ENCODE results near the gene DOK6.

Gene DOK6

DNA sequence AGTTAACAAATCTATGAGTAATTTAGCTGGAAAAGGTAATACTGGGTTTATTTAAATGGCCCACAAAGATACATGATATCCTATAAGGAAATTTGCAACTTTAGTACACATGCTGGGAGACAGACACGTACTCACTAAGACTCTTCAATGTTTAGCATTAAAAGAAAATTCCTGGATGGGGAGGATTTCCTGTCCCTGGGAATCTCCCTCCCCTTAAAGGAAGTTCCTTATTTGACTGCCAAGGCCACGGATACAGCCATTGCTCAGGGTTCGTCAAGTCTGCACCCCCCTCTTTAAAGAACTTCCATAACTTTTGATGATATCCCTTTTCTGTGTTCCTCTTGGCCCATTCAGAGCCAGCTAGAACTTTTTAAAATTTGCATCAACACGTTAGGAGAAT lies 279.4 kb downstream of the DOK6 start:
- DNase-seq = no peak

- no peak for DNase-seq
These were observed 282.5 kb downstream of the DOK6 start for GRCh38 chr18:69683176-69683575.

DNA sequence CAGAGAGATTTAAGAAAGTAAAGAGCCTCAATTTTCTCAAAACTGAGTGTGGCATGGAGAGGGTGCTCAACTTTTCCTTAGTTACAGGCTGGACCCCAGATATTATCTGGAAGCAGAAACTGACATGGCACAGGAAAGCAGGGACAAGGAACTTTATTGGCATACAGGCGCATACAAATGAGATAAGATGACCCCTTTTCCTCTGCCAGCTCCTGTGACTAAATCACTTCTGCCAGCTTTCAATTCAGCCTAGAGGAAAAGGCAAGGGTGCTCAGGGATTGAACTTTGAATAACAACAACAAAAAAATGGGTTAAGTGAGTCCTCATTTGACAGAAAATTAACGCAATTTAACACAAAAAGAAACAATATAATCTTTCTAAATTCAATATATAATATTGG lies 284.1 kb downstream of the DOK6 start:
- no peak for DNase-seq

- no peak for DNase-seq
These were observed 286.2 kb downstream of the DOK6 start for GRCh38 chr18:69686861-69687260.

DNA sequence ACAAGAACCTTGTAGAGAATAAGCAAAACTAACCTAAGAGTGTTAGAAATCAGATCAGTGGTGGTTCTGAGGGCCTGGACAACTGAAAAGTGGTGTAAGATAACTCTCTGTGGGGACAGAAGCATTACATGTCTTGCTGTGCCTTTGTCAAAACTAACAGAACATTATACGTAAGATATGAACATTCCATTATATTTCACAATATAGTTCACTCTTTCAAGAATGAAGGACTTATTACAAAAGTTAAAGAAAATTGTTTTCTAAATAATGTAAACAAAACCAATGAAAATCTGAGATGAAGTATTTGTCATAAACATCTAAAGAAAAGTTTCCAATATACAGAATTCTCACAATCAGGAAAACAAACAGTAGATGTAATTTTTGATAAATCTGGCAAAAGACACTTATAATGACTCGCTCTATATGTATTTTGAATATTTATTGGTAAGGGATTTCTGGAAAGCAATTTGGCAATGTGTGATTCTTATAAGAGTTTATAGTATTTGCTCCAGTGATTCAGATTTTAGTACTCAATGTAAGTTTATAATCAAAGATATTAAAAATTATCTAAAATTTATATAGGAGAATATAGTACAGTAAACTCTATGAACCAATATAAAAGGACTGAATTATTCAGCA lies 288.6 kb downstream of the DOK6 start:
- no peak for DNase-seq

DNA sequence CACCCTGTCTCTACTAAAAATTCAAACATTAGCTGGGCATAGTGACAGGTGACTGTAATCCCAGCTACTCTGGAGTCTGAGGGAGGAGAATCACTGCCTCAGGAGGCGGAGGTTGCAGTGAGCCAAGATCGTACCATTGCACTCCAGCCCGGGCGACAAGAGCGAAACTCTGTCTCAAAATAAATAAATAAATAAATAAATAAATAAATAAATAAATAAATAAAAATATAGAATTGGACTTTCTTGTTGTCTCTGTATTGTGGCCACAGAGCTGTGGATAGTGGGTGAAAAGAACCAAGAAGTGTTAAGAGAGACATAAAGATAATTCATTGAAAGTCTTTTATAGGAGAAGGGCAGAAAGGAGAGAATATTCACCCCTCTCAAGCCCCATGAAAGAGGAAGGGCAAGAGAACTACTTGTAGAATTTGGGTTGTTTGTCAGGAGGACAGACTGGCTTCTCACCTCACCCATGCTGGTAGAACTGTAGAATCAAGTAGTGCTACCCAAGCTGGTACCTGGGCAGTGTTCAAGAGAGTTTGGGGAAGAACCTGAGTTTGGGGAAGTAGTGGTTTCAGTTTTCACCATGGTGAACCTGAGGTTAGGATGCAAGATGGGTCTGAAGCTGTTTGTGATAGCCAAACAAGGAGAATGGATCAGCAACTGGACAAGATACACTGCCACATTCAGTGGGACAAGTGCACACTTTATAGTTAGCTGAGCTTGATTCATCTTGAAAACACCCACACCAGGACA lies 290.5 kb downstream of the DOK6 start:
- DNase-seq = no peak

DNA sequence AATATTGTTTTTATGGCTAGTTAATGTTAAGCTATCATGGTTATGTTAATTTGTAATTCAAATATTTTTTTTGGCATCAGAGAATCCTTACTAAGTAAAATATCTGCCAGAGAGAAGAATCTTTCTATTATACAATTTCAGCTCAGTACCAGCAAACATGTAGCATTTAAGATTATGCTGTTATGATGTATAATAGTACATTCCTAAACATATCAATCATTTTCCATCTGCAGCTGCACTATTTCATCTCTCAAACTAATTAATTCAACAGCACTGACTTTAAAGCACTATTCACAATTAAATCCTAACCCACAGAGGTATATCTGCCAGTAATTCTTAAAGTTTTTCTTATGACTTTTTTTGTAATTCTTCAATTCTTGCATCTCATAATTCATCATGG lies 296.4 kb downstream of the DOK6 start:
- no peak for DNase-seq

GRCh38 chr18:69697689-69698088 lies 297.0 kb downstream of the DOK6 start:
- no peak for DNase-seq

GRCh38 chr18:69701305-69701704 lies 300.6 kb downstream of the DOK6 start:
- DNase-seq = no peak

DNA sequence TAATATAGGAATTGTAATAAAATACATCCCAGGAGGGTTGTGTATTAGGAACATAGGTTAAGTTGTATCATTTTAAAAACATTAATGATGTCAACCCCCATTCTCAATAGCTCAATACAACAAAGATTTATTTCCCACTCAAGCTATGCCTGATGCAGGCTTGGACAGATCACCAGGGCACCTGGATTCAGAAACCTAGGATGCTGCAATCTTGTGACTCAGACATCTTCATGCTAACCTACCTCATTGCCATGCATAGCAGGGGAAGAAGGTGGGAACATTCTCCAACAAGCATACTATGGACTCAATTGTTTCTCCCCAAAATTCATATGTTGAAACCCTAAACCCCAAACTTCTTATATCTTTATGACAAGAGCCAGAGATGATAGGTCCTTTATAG lies 302.8 kb downstream of the DOK6 start:
- no peak for DNase-seq

DNA sequence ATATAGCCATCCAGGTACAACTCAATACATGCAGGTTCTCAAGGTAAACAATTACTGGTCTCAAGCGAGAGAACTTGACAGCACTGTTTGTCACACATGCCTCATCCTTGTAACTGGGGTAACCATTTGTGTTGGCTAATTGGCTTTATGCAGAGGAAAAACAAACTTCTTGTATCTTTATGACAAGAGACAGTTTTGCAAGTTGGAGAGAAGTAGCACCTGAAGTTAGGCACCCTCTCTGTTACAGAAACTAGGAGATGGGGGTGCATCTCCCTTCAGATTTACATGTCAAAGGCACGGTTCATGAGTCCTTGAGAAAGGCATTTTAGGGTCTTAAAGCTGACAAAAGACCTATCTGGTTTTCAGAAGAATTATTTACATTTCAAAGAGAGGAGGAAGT lies 305.3 kb downstream of the DOK6 start:
- no peak for DNase-seq

DNA sequence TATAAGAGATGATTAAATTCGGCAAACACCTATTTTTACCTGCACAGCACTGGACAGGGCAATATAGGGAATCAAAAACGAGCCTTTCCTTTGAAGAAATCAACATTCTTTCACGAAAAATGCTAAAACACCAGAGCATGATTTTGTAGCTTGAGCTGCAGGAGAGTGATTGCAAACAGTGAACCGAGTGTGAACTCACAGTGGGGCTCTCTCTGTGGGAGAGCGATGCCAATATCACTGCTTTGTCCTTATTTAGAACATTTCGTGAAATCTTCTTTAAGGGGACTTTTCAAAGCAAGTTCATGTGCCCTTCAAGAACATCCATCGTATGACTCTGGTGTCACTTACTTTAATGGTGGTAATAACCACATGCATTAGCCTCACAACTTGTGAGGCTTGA lies 308.2 kb downstream of the DOK6 start:
- DNase-seq = no peak

GRCh38 chr18:69715191-69715795 lies 314.6 kb downstream of the DOK6 start:
- no peak for DNase-seq

- DNase-seq = no peak
These were observed 316.9 kb downstream of the DOK6 start for GRCh38 chr18:69717586-69717985.

GRCh38 chr18:69718912-69719547 lies 318.3 kb downstream of the DOK6 start:
- DNase-seq = no peak

GRCh38 chr18:69720422-69720821 lies 319.7 kb downstream of the DOK6 start:
- no peak for DNase-seq

DNA sequence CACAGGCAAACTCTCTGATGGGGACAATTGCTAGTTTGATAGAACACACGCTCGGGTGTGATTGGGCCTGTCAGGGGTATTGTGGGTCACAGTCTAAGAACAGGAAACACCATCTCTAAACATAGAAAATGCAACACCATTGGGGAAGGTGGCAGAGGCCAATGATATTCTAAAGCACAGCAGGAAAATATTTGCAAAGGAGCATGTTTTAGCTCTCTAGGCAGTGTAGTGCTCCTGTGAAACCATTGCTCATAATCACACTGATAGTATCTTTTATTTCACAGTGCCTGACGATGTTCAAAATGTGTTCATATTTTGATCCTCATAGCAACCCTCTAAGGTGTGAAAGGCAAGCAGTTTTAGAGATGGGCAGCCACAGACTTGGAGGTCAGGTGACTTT lies 322.7 kb downstream of the DOK6 start:
- no peak for DNase-seq

DNA sequence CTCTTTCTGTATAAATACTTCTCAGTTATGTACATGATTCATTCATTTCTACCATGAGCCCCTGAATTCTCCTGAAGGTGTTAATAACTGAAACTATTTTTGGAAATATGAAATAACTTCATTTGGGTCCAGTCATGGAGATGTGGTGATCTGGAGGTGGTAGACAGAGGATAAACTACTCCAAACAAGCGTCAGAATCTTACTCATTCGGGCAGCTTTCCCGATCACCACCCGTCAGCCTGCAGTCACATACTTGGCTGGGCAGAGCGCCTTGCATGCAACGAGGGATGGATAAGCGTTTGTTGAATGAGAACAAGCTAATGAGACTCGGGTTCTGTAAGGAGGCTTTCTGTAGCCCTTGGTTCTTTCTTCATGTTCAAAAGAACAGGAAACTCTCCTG lies 324.3 kb downstream of the DOK6 start:
- peak in 11 of 56 donors; percentile 1 to 56 (median 11) for DNase-seq

GRCh38 chr18:69725855-69726508 lies 325.3 kb downstream of the DOK6 start:
- no peak for DNase-seq

- DNase-seq = no peak
These were observed 327.4 kb downstream of the DOK6 start for GRCh38 chr18:69727912-69728572.

DNA sequence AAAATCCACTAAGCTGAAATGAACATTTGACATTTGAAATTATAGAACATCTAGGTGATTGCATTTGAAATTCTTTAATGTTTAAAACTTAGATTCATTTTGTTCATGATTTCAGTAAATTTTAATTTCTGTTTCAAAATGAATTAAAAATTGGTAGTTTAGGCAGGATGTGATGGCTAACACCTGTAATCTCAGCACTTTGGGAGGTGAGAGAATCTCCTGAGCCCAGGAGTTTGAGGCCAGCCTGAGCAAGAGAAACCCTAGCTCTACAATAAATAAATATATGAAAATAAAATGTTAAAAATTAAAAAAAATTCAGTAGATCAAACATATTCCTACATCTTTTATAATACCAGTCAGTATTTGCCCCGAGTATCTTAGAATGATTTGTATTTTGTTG lies 330.0 kb downstream of the DOK6 start:
- no peak for DNase-seq

Data from amygdala (tissue), 56 donors.